Neural progenitor cell (in vitro differentiated cells): Measurements from ENCODE around the gene FXYD2. TPM values are rescaled to one million over a fixed set of nuclear protein-coding genes. Genes with fewer than 3 reads are reported as not detected.
A peak's percentile ranks its signal among the peaks of the same experiment; 100 is the strongest.
"Not testable (repeated sequence)": the region's sequence is repeated elsewhere in the genome, so short reads cannot be mapped to it uniquely, and the experiment has no call there.

Experiments
- DNase-seq: peaks from one replicate; pipeline ENCODE4 v3.0.0-alpha.2; 2016; ENCODE audit warnings: low spot score
- H2AFZ ChIP-seq: fragments of 200-600 bp; sonication (generic); replicated peaks from 2 replicates; pipeline ENCODE4 v1.6.1; 2016; ENCODE audit warnings: antibody characterized with exemption
- H3F3A ChIP-seq: fragments of 200-600 bp; sonication (generic); 2 replicates; pipeline ENCODE4 v1.6.1; 2016; ENCODE audit warnings: antibody characterized with exemption, low read depth
- H3K27ac ChIP-seq: fragments of 200-600 bp; sonication (generic); 2 replicates; pipeline ENCODE4 v1.5.1; 2016; ENCODE audit warnings: mild to moderate bottlenecking
- H3K27me3 ChIP-seq: fragments of 200-600 bp; sonication (generic); 2 replicates; pipeline ENCODE4 v1.6.1; 2016; ENCODE audit warnings: mild to moderate bottlenecking, moderate library complexity
- H3K36me3 ChIP-seq: fragments of 200-600 bp; sonication (generic); 2 replicates; pipeline ENCODE4 v1.5.1; 2016
- H3K4me1 ChIP-seq: fragments of 200-600 bp; sonication (generic); 2 replicates; pipeline ENCODE4 v1.6.1; 2016; ENCODE audit warnings: mixed run types
- H3K4me2 ChIP-seq: fragments of 200-600 bp; sonication (generic); 2 replicates; pipeline ENCODE4 v1.6.1; 2016
- H3K4me3 ChIP-seq: fragments of 200-600 bp; sonication (generic); 2 replicates; pipeline ENCODE4 v1.5.1; 2016
- H3K79me2 ChIP-seq: fragments of 200-600 bp; sonication (generic); 2 replicates; pipeline ENCODE4 v1.6.1; 2016; ENCODE audit warnings: low read depth
- H3K9ac ChIP-seq: fragments of 200-600 bp; sonication (generic); 2 replicates; pipeline ENCODE4 v1.6.1; 2016
- H3K9me3 ChIP-seq: fragments of 200-600 bp; sonication (generic); 2 replicates; pipeline ENCODE4 v1.5.1; 2016; ENCODE audit warnings: low read depth
- H4K20me1 ChIP-seq: fragments of 200-600 bp; sonication (generic); 2 replicates; pipeline ENCODE4 v1.6.1; 2016; ENCODE audit warnings: low read depth
- H3K27ac Mint-ChIP-seq: 3 replicates; pipeline ENCODE4 v1.8.0; 2021; ENCODE audit warnings: mixed read lengths
- H3K27me3 Mint-ChIP-seq: 2 replicates; pipeline ENCODE4 v1.8.0; 2022; ENCODE audit warnings: low read depth, mild to moderate bottlenecking, inconsistent platforms, moderate library complexity, mixed read lengths; ENCODE audit not compliant: insufficient read depth
- H3K36me3 Mint-ChIP-seq: 3 replicates; pipeline ENCODE4 v1.8.0; 2021; ENCODE audit warnings: mixed read lengths
- H3K4me1 Mint-ChIP-seq: 3 replicates; pipeline ENCODE4 v1.8.0; 2021; ENCODE audit warnings: mixed read lengths
- H3K4me3 Mint-ChIP-seq: 3 replicates; pipeline ENCODE4 v1.8.0; 2021; ENCODE audit warnings: mild to moderate bottlenecking, moderate library complexity, mixed read lengths
- H3K9me3 Mint-ChIP-seq: 3 replicates; pipeline ENCODE4 v1.8.0; 2020; ENCODE audit warnings: mixed read lengths
- CTCF ChIP-seq: fragments of 200-600 bp; sonication (generic); IDR thresholded peaks from 2 replicates; pipeline ENCODE4 v1.5.1; 2017; ENCODE audit warnings: antibody characterized with exemption, mild to moderate bottlenecking
- EZH2 ChIP-seq: fragments of 200-600 bp; sonication (generic); IDR thresholded peaks from 2 replicates; pipeline ENCODE4 v1.6.1; 2017; ENCODE audit warnings: antibody characterized with exemption, mild to moderate bottlenecking, moderate library complexity
- EZH2phosphoT487 ChIP-seq: fragments of 200-600 bp; sonication (generic); IDR thresholded peaks from 2 replicates; pipeline ENCODE4 v1.6.1; 2017; ENCODE audit warnings: antibody characterized with exemption
- total RNA-seq: library from RNA; depleted of rRNA; stranded (reverse); fragments of >200 nt; gene quantifications from 2 replicates; pipeline ENCODE4 v1.2.3, GENCODE V29; 2015; ENCODE audit warnings: low replicate concordance

The FXYD2 gene
- total RNA-seq, 1 donor from 2014 or later = 1.9 TPM

- Histone ChIP-seq H2AFZ (no peak overlapping the region), H3K4me1 (peaks cover 33% of the 10 kb centered on the region), H3F3A (peaks cover 34% of the 10 kb centered on the region), H3K79me2 (no peaks in the 10 kb centered on the region), H3K27ac (no peak overlapping the region), H3K27me3 (no peaks in the 10 kb centered on the region), H3K4me3 (no peak overlapping the region), H3K9ac (no peak overlapping the region), H4K20me1 (peaks cover 5% of the 10 kb centered on the region), H3K4me2 (no peak overlapping the region), H3K36me3 (no peaks in the 10 kb centered on the region), H3K9me3 (no peaks in the 10 kb centered on the region)
- TF ChIP-seq EZH2phosphoT487 (no peak), EZH2 (no peak), CTCF (no peak)
- H3K4me1 Mint-ChIP-seq = peaks cover 69% of the 10 kb centered on the region
- H3K27me3 Mint-ChIP-seq = peaks cover 14% of the 10 kb centered on the region
- no peaks in the 10 kb centered on the region for H3K36me3 Mint-ChIP-seq
- peak overlapping the region; percentile 52 for H3K4me3 Mint-ChIP-seq
- peak overlapping the region; percentile 22 for H3K27ac Mint-ChIP-seq
- no peak for DNase-seq
- no peaks in the 10 kb centered on the region for H3K9me3 Mint-ChIP-seq
Measured at GRCh38 chr11:117814204-117814765, 10.3 kb downstream of the FXYD2 start.

GRCh38 chr11:117810056-117810451 is 14.5 kb downstream of the FXYD2 start:
- H3K36me3 Mint-ChIP-seq, H3K4me3 Mint-ChIP-seq: not testable (repeated sequence)

GRCh38 chr11:117809236-117810055 is 15.1 kb downstream of the FXYD2 start:
- Mint-ChIP-seq H3K27ac (peak overlapping the region; percentile 1), H3K36me3 (no peaks in the 10 kb centered on the region), H3K27me3 (peaks cover 22% of the 10 kb centered on the region), H3K4me3 (no peak overlapping the region), H3K9me3 (no peaks in the 10 kb centered on the region), H3K4me1 (peaks cover 37% of the 10 kb centered on the region)
- no peak overlapping the region for H2AFZ ChIP-seq
- H3F3A ChIP-seq = peaks cover 7% of the 10 kb centered on the region
- DNase-seq = peak; percentile 87
- H3K4me1 ChIP-seq = peaks cover 4% of the 10 kb centered on the region
- H3K79me2 ChIP-seq = no peaks in the 10 kb centered on the region
- H3K27me3 ChIP-seq = peaks cover 13% of the 10 kb centered on the region
- H3K4me2 ChIP-seq = no peak overlapping the region
- no peaks in the 10 kb centered on the region for H3K36me3 ChIP-seq
- H3K9me3 ChIP-seq = no peaks in the 10 kb centered on the region
- no peak overlapping the region for H3K4me3 ChIP-seq
- TF ChIP-seq EZH2phosphoT487 (no peak), CTCF (peak; percentile 76), EZH2 (no peak)
- H3K9ac ChIP-seq = no peak overlapping the region
- no peak overlapping the region for H3K27ac ChIP-seq
- H4K20me1 ChIP-seq = no peaks in the 10 kb centered on the region

More at GRCh38 chr11:117810056-117810451, 14.5 kb downstream of the FXYD2 start:
- Mint-ChIP-seq H3K27me3 (peaks cover 23% of the 10 kb centered on the region), H3K4me1 (peaks cover 43% of the 10 kb centered on the region), H3K27ac (peak overlapping the region; percentile 1)
- H4K20me1 ChIP-seq, H3K79me2 ChIP-seq, DNase-seq, H3K9ac ChIP-seq, H3K36me3 ChIP-seq, H2AFZ ChIP-seq, H3K4me1 ChIP-seq, H3K27ac ChIP-seq, H3K4me3 ChIP-seq, H3K9me3 Mint-ChIP-seq, H3K9me3 ChIP-seq, H3K4me2 ChIP-seq: not testable (repeated sequence)
- Histone ChIP-seq H3F3A (peaks cover 12% of the 10 kb centered on the region), H3K27me3 (peaks cover 13% of the 10 kb centered on the region)

GRCh38 chr11:117808784-117809183 is 15.8 kb downstream of the FXYD2 start:
- no peak overlapping the region for H3K9ac ChIP-seq
- H3K27ac ChIP-seq = no peak overlapping the region
- peaks cover 13% of the 10 kb centered on the region for H3K27me3 ChIP-seq
- H3K4me1 ChIP-seq = no peaks in the 10 kb centered on the region
- Mint-ChIP-seq H3K4me3 (no peak overlapping the region), H3K4me1 (peaks cover 31% of the 10 kb centered on the region), H3K27ac (no peak overlapping the region), H3K9me3 (no peaks in the 10 kb centered on the region), H3K36me3 (no peaks in the 10 kb centered on the region), H3K27me3 (peaks cover 21% of the 10 kb centered on the region)
- H3K4me3 ChIP-seq = no peak overlapping the region
- H3F3A ChIP-seq = peaks cover 3% of the 10 kb centered on the region
- H3K36me3 ChIP-seq = no peaks in the 10 kb centered on the region
- H3K9me3 ChIP-seq = no peaks in the 10 kb centered on the region
- no peak overlapping the region for H2AFZ ChIP-seq
- H3K4me2 ChIP-seq = no peak overlapping the region
- no peaks in the 10 kb centered on the region for H3K79me2 ChIP-seq
- TF ChIP-seq EZH2 (no peak), EZH2phosphoT487 (no peak), CTCF (no peak)
- DNase-seq = no peak
- no peaks in the 10 kb centered on the region for H4K20me1 ChIP-seq
